Measurements from ENCODE around the gene NEMF.
"Not testable (repeated sequence)": the region's sequence is repeated elsewhere in the genome, so short reads cannot be mapped to it uniquely, and the experiment has no call there.

The NEMF gene, protein sequence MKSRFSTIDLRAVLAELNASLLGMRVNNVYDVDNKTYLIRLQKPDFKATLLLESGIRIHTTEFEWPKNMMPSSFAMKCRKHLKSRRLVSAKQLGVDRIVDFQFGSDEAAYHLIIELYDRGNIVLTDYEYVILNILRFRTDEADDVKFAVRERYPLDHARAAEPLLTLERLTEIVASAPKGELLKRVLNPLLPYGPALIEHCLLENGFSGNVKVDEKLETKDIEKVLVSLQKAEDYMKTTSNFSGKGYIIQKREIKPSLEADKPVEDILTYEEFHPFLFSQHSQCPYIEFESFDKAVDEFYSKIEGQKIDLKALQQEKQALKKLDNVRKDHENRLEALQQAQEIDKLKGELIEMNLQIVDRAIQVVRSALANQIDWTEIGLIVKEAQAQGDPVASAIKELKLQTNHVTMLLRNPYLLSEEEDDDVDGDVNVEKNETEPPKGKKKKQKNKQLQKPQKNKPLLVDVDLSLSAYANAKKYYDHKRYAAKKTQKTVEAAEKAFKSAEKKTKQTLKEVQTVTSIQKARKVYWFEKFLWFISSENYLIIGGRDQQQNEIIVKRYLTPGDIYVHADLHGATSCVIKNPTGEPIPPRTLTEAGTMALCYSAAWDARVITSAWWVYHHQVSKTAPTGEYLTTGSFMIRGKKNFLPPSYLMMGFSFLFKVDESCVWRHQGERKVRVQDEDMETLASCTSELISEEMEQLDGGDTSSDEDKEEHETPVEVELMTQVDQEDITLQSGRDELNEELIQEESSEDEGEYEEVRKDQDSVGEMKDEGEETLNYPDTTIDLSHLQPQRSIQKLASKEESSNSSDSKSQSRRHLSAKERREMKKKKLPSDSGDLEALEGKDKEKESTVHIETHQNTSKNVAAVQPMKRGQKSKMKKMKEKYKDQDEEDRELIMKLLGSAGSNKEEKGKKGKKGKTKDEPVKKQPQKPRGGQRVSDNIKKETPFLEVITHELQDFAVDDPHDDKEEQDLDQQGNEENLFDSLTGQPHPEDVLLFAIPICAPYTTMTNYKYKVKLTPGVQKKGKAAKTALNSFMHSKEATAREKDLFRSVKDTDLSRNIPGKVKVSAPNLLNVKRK

DNA sequence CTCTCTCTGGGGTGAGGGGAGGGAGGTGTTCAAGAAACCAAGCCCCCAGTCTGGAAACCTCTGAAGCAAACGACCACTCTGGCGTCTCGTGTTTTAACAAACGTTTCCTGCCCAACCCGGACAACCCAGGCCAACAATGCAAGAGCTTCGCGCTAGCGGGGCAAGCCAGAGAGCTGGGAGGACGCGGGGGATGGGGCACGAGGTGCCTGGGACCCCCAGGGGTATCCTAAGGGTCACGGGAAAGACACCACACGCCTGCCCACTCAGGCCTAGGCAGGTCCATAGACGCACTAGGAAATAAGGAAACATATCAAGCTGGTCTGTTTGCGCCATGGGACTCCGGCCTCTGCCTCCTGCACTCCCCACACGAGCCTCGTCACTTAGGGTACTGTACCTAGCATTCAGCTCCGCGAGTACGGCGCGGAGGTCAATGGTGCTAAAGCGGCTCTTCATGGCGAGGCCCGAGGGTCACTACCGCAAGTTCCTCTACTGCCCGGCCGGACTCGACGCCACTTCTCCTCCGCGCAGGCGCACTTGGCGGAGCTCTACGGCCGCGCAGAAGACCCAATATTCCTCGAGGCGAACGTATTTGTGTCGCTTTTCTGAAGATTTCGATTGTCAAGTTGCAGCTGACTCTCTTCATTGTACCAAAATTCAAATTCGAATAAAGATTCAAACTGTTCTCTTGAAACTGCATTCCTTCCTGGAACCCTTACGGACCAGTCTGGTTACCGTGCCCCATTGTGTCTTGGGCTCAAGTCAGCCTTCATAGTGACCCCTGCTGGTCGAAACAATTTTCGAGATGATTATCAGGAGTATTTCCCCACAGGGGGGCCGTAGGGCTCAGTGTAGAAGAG lies at the start of gene NEMF:
NEMF (minus strand) TSS at position 488 of the 857 bp plus-strand sequence; CDS start at position 453, 35 bp downstream.
- DNase-seq (ENCODE audit: low read depth in 1 of 2, low spot score in 1 of 2) = peak; percentile 51 to 59

DNA sequence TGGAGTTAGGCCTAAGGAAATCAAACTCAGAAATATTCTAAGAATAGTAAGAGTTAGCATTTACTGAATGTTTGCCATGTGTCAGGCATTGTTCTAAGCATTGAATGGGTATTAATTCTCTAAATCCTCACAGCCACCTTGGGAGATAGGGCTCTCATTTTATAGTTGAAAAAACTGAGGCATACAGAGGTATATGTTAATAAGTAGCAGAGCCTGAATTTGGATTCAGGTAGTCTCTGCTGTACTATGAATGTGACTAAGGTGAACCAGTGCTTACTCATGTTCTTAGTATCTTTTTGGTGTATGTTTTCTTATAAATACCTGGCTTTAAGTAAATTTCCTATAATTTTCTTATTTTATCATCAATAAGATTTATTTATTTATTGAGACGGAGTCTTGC lies 48.4 kb upstream of the NEMF start:
- DNase-seq (ENCODE audit: low read depth in 1 of 2, low spot score in 1 of 2) = no peak

DNA sequence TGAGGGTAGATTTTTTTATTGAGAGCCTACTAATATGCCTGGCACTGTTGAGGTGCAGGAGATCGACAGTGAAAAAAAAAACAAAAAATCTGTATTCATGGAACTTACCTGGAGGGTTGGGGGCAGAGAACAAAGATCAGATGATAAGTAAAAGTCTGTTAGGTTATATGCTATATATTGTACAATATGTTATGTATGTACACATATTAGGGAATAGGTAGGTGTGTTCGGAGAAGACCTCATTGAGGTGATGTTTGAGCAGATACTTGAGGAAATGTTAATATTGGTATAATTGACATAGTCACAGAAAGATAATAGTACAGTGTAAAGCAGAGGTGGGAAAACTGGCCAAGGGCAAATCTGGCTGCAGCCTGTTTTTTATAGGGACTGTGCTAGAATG lies 45.9 kb upstream of the NEMF start:
- no peak for DNase-seq (ENCODE audit: low read depth in 1 of 2, low spot score in 1 of 2)

DNA sequence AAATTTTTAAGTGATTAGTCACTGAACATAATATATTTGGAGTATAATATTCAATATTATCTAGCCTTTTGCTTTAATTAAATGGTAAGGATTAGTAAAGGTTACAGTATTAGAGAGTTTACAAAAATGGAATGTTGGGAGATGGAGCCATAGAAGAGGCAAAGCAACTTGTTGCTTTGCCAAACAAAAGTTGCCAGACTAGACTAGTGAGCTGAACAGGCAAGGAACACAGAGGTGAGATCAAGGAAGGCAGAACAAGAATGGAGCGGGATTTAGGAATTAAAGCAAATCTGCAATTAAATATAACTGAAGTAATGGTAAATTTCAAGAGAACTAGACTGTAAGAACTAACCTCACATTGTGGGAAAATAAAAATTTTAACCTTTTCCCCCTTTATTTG lies 45.4 kb upstream of the NEMF start:
- DNase-seq (ENCODE audit: low read depth in 1 of 2, low spot score in 1 of 2) = no peak

DNA sequence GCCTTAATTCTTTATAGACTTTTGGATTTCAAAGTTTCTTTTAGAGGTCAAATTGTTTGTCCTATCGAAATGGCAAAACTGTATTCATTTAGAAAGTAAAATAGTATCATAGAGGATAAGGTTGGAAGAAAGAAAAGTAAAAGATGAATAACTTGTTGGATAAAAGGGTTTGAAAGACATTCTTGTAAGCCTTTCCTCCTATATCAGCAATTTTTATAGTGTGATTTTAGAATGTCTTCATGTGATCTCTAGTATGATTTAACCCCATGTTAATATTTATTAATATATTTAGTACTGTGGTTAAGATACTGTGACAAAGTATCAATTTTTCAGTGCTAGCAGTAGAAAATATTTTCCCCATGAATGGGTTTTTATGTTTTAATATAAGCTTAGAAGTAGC lies 44.8 kb upstream of the NEMF start:
- no peak for DNase-seq (ENCODE audit: low read depth in 1 of 2, low spot score in 1 of 2)

DNA sequence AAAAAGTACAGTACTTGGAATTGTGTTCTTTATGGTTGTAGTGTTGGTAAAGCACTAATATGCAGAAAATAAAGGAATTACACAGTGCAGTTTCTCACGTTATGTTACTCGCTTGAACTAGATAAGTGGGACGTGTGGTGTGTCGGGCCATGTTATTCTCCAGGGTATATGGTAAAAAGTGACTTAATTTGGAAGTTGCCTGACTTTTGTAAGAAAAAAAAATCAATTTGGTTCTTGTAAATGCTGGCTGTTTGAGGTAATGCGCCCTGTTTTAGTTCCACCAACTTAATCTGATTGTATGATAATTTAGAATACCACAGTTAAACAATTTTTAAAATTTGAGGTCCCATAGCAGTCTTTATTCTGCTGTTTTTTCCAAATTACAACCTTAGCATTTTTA lies 44.4 kb upstream of the NEMF start:
- DNase-seq (ENCODE audit: low read depth in 1 of 2, low spot score in 1 of 2) = no peak

DNA sequence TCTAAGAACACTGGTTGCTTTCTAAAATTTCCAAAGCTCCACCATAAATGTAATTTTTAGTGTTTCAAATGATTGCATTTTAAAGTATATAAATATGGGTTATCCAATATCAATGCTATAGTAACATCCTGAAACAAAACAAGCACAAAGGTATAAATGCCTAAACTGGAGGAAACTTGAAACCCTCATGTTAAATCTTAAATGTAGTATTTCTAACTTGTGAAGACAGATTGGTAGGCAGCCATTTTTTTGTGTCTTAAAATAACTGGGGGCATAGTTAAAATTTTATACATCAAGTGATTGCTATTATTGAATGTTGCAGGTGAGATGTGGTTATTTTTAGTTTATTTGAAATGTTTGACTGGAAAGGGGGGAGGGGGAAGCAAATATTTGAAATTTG lies 43.7 kb upstream of the NEMF start:
- DNase-seq (ENCODE audit: low read depth in 1 of 2, low spot score in 1 of 2) = not testable (repeated sequence)

DNA sequence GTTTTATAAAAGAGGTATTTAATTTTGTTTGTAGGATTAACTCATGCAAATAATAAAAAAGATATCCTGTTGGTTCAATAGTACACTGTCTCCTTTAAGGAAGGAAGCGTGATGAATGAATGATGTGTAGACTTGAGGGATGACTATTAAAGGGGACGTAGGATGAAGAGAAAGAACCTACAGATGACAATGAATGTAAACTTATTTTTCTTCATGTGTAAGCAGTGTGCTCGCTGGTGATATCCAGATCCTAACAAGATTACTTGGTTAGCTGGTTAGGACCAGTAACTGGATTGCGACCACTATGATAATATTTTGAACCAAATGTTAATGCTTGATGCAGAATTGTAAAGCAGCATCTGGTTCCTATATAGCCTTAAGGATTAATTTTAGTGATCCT lies 42.9 kb upstream of the NEMF start:
- no peak for DNase-seq (ENCODE audit: low read depth in 1 of 2, low spot score in 1 of 2)

DNA sequence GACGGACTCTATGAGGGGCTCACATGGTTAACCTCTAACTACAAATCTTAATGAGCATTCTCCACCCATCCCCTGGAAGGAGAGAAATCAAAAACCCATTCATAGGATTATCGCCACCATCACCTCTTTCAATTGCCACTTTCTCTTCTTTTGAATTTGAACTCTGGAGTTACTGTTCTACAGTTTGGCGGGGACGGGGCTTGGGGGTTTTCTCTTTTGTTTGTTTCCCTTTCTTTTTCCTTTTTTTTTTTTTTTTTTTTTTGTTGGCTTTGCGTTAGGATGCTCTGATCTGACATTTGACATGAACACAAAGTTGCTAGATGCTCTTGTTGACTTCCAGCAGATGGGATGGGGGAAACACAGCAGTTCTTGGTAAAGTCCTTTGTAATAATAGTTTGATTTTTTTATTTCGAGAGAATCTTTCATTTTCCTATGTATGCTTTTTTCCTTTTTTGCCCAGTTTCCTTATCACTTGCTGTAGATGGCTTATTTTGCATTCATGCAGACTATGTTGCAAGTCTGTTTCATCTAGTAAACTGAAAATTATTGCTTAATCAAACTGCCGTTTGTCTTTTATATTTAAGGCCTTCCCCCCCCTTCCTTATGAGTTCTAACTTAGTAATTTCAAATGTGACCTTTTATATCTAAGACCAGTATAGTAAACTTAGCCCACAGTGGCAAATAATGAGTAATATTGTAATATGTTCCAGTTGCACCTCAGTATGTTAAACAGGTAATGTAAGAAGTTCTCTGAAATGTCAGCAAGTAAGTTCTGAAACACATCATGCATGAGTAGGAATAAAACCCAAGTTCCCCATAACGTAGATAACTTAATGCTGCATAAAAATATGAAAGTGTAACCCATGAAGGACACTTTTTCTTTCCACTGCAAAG lies 41.9 kb upstream of the NEMF start:
- DNase-seq (ENCODE audit: low read depth in 1 of 2, low spot score in 1 of 2) = not testable (repeated sequence)

DNA sequence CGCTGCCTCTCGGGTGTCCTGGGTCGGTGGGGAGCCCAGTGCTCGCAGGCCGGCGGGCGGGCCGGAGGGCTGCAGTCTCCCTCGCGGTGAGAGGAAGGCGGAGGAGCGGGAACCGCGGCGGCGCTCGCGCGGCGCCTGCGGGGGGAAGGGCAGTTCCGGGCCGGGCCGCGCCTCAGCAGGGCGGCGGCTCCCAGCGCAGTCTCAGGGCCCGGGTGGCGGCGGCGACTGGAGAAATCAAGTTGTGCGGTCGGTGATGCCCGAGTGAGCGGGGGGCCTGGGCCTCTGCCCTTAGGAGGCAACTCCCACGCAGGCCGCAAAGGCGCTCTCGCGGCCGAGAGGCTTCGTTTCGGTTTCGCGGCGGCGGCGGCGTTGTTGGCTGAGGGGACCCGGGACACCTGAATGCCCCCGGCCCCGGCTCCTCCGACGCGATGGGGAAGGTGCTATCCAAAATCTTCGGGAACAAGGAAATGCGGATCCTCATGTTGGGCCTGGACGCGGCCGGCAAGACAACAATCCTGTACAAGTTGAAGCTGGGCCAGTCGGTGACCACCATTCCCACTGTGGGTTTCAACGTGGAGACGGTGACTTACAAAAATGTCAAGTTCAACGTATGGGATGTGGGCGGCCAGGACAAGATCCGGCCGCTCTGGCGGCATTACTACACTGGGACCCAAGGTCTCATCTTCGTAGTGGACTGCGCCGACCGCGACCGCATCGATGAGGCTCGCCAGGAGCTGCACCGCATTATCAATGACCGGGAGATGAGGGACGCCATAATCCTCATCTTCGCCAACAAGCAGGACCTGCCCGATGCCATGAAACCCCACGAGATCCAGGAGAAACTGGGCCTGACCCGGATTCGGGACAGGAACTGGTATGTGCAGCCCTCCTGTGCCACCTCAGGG lies 41.0 kb upstream of the NEMF start:
- peak; percentile 49 to 66 for DNase-seq (ENCODE audit: low read depth in 1 of 2, low spot score in 1 of 2)

DNA sequence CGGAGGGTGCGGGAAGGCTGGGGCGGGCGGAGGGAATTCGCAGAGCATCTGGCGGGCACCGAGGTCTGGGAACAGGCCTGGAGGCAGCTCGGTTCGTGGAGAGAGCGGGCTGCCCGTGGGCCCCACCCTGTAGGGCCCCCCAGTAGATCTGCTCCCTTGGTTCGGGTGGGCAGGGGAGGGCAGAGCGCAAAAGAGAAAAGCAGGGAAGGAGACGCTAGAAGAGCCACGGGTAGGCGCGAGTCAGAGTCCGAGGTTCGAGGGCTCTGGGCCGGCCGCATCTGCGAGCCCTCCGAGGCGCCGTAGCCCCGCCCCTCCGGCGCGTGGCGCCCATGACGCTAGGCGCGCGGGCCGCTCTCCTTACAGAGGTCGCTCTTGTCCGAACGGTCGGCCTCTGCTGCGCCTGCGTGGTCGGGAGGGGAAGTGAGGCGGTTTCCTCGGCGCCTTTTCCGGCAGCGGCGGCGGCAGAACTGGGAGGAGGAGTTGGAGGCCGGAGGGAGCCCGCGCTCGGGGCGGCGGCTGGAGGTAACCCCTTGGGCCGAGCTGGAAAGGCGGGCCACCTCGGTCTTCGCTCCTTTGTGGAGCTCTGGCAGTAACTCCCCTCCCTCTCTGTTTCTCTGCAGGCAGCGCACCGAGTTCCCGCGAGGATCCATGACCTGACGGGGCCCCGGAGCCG lies 40.2 kb upstream of the NEMF start, which contains the start of gene ARF6:
ARF6 (plus strand) TSS at position 447 of the 673 bp plus-strand sequence. CDS start 655 bp downstream, outside the sequence.
- DNase-seq (ENCODE audit: low read depth in 1 of 2, low spot score in 1 of 2) = peak; percentile 91 to 93

DNA sequence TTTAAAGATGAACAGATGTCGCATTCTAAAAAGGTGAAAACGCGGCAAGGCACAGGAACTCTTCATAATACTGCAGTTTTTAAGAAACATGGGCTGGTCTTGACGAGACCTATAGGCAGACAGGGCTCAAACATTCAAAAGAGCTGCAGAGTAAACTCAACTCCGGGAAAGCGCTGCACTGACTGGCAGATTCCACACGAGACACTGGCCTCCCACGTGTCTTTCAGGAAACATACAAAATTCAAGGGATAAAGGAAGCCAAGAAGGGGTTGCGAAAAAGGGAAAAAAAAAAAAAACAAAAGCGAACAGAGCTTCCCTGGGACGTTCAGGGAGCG lies 39.7 kb upstream of the NEMF start:
- DNase-seq (ENCODE audit: low read depth in 1 of 2, low spot score in 1 of 2) = no peak

DNA sequence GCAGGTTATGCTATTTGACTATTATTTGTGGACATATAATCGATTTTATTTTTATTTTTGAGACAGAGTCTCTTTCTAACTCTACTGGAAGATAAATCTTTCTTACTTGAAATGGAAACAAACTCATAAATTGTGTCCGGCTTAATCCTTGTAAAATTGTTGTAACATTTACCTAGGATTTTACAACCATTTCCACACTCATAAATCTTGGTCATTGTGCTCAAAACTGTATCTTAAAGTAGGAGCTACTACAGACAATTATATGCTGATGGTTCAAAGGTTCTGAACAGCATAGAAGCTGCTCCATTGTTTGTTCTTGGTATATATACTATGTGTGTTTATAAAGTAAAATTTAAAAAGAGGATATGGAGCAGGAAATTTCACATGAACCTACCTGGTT lies 35.7 kb upstream of the NEMF start:
- DNase-seq (ENCODE audit: low read depth in 1 of 2, low spot score in 1 of 2) = no peak

DNA sequence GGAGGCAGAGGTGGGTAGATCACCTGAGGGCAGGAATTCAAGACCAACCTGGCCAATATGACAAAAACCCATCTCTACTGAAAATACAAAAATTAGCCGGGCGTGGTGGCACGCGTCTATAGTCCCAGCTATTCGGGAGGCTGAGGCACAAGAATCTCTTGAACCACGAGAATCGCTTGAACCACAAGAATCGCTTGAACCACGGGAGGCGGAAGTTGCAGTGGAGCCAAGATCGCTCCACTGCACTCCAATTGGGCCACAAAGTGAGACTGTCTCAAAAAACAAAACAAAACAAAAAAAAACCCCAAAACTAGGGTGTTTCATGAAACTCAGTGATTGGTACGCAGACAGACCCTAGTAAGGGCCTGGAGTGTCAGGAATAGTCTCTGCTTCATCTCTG lies 33.9 kb upstream of the NEMF start:
- no peak for DNase-seq (ENCODE audit: low read depth in 1 of 2, low spot score in 1 of 2)

DNA sequence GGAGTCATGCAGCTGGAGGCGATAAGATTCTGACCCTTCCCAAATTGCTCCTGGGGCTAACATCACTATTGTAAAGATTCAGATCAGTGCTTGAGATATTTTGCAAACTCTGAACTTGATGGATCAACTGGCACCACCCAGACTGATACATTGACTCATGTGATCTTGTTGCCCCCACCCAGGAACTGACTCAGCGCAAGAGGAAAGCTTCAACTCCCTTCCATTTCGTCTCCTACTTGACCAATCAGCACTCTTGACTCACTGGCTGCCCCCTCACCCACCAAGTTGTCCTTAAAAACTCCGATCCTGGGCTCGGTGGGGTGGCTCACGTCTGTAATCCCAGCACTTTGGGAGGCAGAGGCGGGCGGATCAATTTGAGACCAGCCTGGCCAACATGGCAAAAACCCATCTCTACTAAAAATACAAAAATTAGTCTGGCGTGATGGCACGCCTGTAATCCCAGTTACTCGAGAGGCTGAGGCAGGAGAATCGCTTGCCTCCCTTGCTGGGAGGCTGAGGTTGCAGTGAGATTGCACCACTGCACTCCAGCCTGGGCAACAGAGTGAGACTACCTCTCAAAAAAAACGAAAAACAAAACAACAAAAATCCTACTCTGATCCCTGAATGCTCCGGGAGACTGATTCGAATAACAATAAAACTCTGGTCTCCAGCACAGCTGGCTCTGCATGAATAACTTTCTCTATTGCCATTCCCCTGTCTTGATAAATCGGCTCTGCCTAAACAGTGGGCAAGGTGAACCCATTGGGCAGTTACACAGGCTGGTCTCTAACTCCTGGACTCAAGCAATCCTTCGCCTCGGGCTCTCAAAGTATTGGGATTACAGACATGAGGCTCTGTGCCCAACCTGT lies 30.5 kb upstream of the NEMF start:
- DNase-seq (ENCODE audit: low read depth in 1 of 2, low spot score in 1 of 2) = no peak

DNA sequence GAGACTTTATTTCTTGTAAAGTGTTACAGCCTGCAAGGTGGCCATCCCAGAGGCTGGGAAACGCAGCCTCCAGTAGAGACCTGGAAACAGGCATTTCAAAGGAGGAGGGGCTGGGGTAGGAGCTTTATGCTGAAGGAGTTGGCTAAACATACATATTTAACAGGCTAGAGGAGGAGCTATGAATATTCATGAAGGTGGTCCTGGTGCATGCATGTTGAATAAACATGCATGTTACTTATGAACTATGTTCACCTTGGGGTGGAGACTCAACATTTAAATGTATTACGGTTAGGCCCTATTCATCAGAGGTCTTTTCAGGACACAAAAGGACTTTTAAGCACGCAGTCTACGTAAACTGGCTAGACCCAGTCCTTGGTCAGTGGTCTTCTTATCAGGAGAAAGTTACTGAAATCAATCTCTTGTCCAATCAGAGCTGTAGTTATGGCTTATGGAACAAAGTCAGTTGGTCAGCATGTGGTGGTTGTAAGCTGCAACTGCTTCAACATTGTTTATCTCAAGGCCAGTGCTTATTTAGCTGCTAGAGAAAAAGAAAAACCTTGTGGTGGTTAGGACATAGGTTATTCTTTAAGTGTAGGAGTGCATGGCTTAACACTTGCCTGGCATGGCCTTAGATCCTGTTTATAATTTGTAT lies 28.9 kb upstream of the NEMF start:
- DNase-seq (ENCODE audit: low read depth in 1 of 2, low spot score in 1 of 2) = no peak

All from activated T-helper 1 cell treated with anti-CD3 and anti-CD28 coated beads, Interleukin-2, amount 50 U/mL, for 16 hours (primary cell).